AG09319 (cell line): Measurements from ENCODE around the gene TBC1D3B.
"Not testable (repeated sequence)": the region's sequence is repeated elsewhere in the genome, so short reads cannot be mapped to it uniquely, and the experiment has no call there.

Experiments used
- DNase-seq: peaks from one replicate; pipeline ENCODE4 v3.0.0-alpha.2; 2010; ENCODE audit warnings: low read depth; ENCODE audit errors: extremely low read depth
- TF ChIP-seq, protein P1 (sequence below): IDR thresholded peaks from 2 replicates; pipeline ENCODE4 v1.5.1; 2011; ENCODE audit warnings: low read depth, mild to moderate bottlenecking, inconsistent platforms, low read length, moderate library complexity

TBC1D3B gene

DNA sequence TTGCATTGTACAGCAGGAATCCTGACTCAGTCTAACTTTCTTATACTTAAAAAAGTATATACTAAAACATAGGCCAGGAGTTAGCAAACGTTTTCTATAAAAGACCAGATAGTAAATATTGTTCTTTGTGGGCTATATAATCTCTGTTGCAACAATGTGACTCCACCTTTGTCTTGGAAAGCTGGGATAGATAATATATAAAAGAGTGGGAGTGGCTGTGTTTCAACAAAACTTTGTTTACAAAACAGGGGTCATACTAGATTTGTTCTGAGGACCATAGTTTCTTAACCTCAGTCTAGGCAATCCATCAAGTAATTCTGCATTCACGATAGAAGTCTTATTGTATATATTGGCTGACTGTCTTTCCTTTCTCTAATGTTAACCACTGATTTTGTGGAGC is 9.0 kb upstream of the TBC1D3B start:
- DNase-seq = no peak
- TF ChIP-seq, protein P1, sequence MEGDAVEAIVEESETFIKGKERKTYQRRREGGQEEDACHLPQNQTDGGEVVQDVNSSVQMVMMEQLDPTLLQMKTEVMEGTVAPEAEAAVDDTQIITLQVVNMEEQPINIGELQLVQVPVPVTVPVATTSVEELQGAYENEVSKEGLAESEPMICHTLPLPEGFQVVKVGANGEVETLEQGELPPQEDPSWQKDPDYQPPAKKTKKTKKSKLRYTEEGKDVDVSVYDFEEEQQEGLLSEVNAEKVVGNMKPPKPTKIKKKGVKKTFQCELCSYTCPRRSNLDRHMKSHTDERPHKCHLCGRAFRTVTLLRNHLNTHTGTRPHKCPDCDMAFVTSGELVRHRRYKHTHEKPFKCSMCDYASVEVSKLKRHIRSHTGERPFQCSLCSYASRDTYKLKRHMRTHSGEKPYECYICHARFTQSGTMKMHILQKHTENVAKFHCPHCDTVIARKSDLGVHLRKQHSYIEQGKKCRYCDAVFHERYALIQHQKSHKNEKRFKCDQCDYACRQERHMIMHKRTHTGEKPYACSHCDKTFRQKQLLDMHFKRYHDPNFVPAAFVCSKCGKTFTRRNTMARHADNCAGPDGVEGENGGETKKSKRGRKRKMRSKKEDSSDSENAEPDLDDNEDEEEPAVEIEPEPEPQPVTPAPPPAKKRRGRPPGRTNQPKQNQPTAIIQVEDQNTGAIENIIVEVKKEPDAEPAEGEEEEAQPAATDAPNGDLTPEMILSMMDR = no peak

DNA sequence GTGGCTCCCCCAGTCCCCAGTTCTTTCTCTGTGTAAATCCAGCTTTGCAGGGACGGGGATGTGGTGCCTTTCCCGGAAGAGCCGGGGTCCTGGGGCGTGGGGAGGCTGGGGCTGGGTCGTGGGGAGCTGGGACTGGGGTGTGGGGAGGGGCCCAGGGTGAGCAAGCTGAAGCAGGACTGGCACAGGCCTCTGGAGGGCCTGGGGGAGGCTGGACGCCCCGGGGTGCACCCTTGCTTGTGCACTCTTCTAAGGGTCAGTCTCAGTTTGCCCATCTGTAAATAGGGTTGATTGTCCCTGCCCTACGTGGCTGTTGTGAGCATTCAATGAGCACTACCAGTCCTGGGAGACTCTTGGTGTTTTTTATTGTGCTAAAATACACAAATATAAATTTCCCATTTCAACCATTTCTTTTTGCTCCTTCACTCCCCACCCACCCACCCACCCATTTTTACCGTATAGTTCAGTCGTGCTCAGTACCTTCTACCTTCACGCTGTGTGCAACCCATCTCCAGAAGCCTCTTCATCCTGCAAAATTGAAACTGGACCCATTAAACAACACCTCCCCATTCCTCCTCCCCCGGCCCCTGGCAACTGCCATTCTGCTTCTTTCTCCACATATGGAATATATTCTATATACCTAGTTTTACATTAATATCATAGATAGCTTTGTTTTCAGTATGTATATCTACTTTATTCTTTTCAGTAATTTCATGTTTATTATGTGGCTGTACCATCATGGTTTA is 7.8 kb upstream of the TBC1D3B start:
- TF ChIP-seq, protein P1 = no peak
- DNase-seq = no peak

- DNase-seq = peak; percentile 18
- TF ChIP-seq, protein P1 = no peak; the same call in 1 of the 2 replicates
Measured at GRCh38 chr17:36183001-36183971, 6.8 kb upstream of the TBC1D3B start.

DNA sequence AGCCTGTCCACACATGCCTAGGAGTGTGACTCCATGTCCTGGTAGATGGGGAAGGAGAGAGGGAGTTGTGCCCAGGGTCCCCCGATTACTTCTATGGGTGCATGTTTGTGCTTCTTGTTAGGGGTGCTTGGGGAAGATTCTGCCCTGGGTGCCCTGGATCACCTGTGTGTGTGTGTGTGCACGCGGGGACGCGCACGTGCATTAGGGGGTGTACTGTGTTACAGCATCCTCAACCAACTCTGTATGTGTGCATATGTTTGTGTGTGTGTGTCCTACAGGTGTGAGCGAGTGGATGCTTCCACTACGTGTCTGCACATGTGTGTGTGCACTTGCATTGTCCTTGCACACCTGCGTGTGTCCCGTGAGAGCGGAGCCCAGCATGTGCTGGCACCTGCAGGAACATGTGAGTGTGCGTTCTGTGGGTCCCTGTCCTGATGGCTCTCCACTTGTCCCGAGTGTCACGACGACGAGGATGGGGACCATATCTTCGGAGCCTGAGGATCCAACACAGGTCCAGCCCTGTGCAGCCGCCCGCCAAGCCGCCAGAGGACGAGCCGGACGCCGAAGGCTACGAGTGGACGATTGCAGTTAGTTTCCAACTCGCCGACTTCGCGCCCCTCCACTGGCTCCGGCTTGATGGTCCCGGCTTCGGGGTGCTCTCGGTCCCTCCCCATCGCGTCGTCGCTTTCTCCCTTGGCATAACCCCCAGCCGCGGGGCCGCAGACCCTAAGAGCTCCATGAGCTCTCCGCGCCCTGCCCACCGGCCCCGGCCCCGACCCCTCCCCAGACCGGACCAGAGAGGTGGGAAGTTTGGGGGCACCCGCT is 6.0 kb upstream of the TBC1D3B start:
- DNase-seq = no peak
- TF ChIP-seq, protein P1 = no peak; the same call in 1 of the 2 replicates

- not testable (repeated sequence) for DNase-seq
Measured at GRCh38 chr17:36181446-36182175, 5.2 kb upstream of the TBC1D3B start.

DNA sequence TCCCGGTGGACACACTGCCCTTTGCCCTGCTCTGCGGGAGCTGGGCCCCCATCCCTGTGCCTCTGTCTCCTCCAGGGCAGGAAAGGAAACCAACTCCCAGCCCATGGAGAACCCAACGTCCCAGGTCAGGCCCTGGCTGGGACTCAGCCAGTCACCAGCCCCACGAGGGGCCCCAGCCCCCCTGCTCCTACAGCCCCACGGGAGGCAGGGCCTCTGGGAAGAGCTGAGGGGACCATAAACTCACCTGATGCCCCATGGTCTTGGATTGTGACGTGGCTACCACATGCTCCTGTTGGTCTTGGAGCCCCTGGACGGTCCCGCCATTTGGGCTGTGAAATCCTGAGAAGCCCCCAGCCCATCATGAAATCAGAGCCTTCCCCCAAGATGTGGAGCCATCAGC is 7.6 kb downstream of the TBC1D3B start:
- DNase-seq = not testable (repeated sequence)

- TF ChIP-seq, protein P1 = no peak
- no peak for DNase-seq
Measured at GRCh38 chr17:36153895-36154610, 22.4 kb downstream of the TBC1D3B start.
